Effector memory CD8-positive, alpha-beta T cell (primary cell): ENCODE results near the gene MRPL17.
A peak's percentile ranks its signal among the peaks of the same experiment; 100 is the strongest.

ENCODE experiments used
- ATAC-seq: fragments of 150-1000 bp; cut with Tn5 transposase; replicated peaks from 2 replicates; pipeline ENCODE4 v1.10.0; 2021; ENCODE audit warnings: mild to moderate bottlenecking, moderate library complexity
- DNase-seq, 3 experiments: peaks; one replicate each; pipeline ENCODE4 v3.0.0; 2021
- H3K27ac Mint-ChIP-seq, 2 donors: one replicate each; pipeline ENCODE4 v1.8.0; 2022; ENCODE audit warnings: mild to moderate bottlenecking in 2 of 2, mixed read lengths in 2 of 2, moderate library complexity in 2 of 2
- H3K27me3 Mint-ChIP-seq, 2 donors: one replicate each; pipeline ENCODE4 v1.8.0; 2022; ENCODE audit warnings: mixed read lengths in 2 of 2
- H3K36me3 Mint-ChIP-seq: one replicate; pipeline ENCODE4 v1.8.0; 2022; ENCODE audit warnings: mild to moderate bottlenecking, moderate library complexity, mixed read lengths; ENCODE audit not compliant: insufficient read depth
- H3K4me1 Mint-ChIP-seq, 2 donors: one replicate each; pipeline ENCODE4 v1.8.0; 2022; ENCODE audit warnings: low read depth in 2 of 2, mixed read lengths in 2 of 2
- H3K4me3 Mint-ChIP-seq, 2 donors: one replicate each; pipeline ENCODE4 v1.8.0; 2022; ENCODE audit warnings: mild to moderate bottlenecking in 2 of 2, mixed read lengths in 2 of 2, moderate library complexity in 2 of 2
- H3K9me3 Mint-ChIP-seq, 2 donors: one replicate each; pipeline ENCODE4 v1.8.0; 2022; ENCODE audit warnings: mixed read lengths in 2 of 2

The MRPL17 gene

GRCh38 chr11:6630632-6631291 lies 52.4 kb downstream of the MRPL17 start:
- H3K9me3 Mint-ChIP-seq: no peaks in the 10 kb centered on the region
- DNase-seq (no peak), ATAC-seq (no peak)
- peaks cover 9 to 10% of the 10 kb centered on the region in 2 donors for H3K4me1 Mint-ChIP-seq
- H3K4me3 Mint-ChIP-seq: no peak overlapping the region
- H3K27me3 Mint-ChIP-seq: no peaks in the 10 kb centered on the region
- no peaks in the 10 kb centered on the region for H3K36me3 Mint-ChIP-seq
- peak overlapping the region in 1 of 2 donors; percentile 25 for H3K27ac Mint-ChIP-seq
